Stimulated activated CD4-positive, alpha-beta T cell treated with anti-CD3 and anti-CD28 coated beads, Interleukin-4, amount 100 ng/mL, for 4 hours (primary cell): ENCODE data around the gene HHAT.
"Not testable (repeated sequence)": the region's sequence is repeated elsewhere in the genome, so short reads cannot be mapped to it uniquely, and the experiment has no call there.

Experiments used
- DNase-seq, 2 experiments: peaks; one replicate each; pipeline ENCODE4 v3.0.0-alpha.2; 2020

Gene HHAT

GRCh38 chr1:210400043-210400840 lies 71.5 kb downstream of the HHAT start:
- peak; percentile 7 to 24 for DNase-seq

GRCh38 chr1:210402560-210402959 lies 73.9 kb downstream of the HHAT start:
- DNase-seq = no peak

GRCh38 chr1:210405316-210405715 lies 76.6 kb downstream of the HHAT start:
- no peak for DNase-seq

GRCh38 chr1:210406341-210406740 lies 77.6 kb downstream of the HHAT start:
- not testable (repeated sequence) for DNase-seq

- DNase-seq = peak; percentile 52 to 79
These were observed 78.6 kb downstream of the HHAT start for GRCh38 chr1:210407207-210407886.

- DNase-seq = no peak
These were observed 79.2 kb downstream of the HHAT start for GRCh38 chr1:210407887-210408252.

GRCh38 chr1:210412240-210412639 lies 83.5 kb downstream of the HHAT start:
- no peak for DNase-seq

GRCh38 chr1:210413951-210414350 lies 85.2 kb downstream of the HHAT start:
- no peak for DNase-seq

GRCh38 chr1:210415846-210416448 lies 87.2 kb downstream of the HHAT start:
- no peak for DNase-seq

GRCh38 chr1:210416681-210417080 lies 88.0 kb downstream of the HHAT start:
- DNase-seq = no peak

- no peak for DNase-seq
These were observed 89.2 kb downstream of the HHAT start for GRCh38 chr1:210417881-210418280.

- no peak for DNase-seq
These were observed 90.4 kb downstream of the HHAT start for GRCh38 chr1:210418863-210419650.

GRCh38 chr1:210426696-210427095 lies 98.0 kb downstream of the HHAT start:
- DNase-seq = not testable (repeated sequence)

GRCh38 chr1:210428696-210429095 lies 100.0 kb downstream of the HHAT start:
- no peak for DNase-seq

GRCh38 chr1:210434223-210434622 lies 105.5 kb downstream of the HHAT start:
- no peak for DNase-seq

GRCh38 chr1:210437111-210437510 lies 108.4 kb downstream of the HHAT start:
- DNase-seq = no peak

- no peak for DNase-seq
These were observed 109.1 kb downstream of the HHAT start for GRCh38 chr1:210437781-210438180.

- no peak for DNase-seq
These were observed 110.5 kb downstream of the HHAT start for GRCh38 chr1:210438928-210439841.

GRCh38 chr1:210440081-210440480 lies 111.4 kb downstream of the HHAT start:
- DNase-seq = no peak

- DNase-seq = no peak
These were observed 112.3 kb downstream of the HHAT start for GRCh38 chr1:210441028-210441427.

- no peak for DNase-seq
These were observed 116.8 kb downstream of the HHAT start for GRCh38 chr1:210445485-210445884.

- DNase-seq = no peak
These were observed 117.2 kb downstream of the HHAT start for GRCh38 chr1:210445931-210446330.
